Right lobe of liver (tissue), 6 donors: Measurements from ENCODE around the gene ADAM23. TPM values are rescaled to one million over a fixed set of nuclear protein-coding genes. Genes with fewer than 3 reads are reported as not detected.
A peak's percentile ranks its signal among the peaks of the same experiment; 100 is the strongest.

Experiments used
- ATAC-seq, 4 donors: fragments of 200-7000 bp; cut with Tn5 transposase; one replicate each; pipeline ENCODE4 v1.9.1; 2020; ENCODE audit warnings: mild to moderate bottlenecking in 4 of 4, moderate library complexity in 4 of 4
- DNase-seq, 3 donors: peaks; one replicate each; pipeline ENCODE4 v3.0.0-alpha.2; 2020
- H3K27ac ChIP-seq, 3 donors: fragments of 200-600 bp; one replicate each; pipeline ENCODE4 v1.8.0; 2022
- H3K27me3 ChIP-seq, 2 donors: fragments of 200-600 bp; one replicate each; pipeline ENCODE4 v1.8.0; 2022
- H3K36me3 ChIP-seq, 4 donors: fragments of 200-600 bp; sonication (generic) in 1 of 4; one replicate each; pipeline versions ENCODE4 v1.5.1 to v1.8.0; 2017 to 2022; ENCODE audit warnings: control low read depth in 1 of 4
- H3K4me1 ChIP-seq, 4 donors: fragments of 200-600 bp; sonication (generic) in 1 of 4; one replicate each; pipeline versions ENCODE4 v1.5.1 to v1.8.0; 2017 to 2022; ENCODE audit warnings: control low read depth in 1 of 4
- H3K4me3 ChIP-seq, 3 donors: fragments of 200-600 bp; one replicate each; pipeline ENCODE4 v1.8.0; 2022
- H3K9me3 ChIP-seq, 4 donors: fragments of 200-600 bp; sonication (generic) in 1 of 4; one replicate each; pipeline versions ENCODE4 v1.5.1 to v1.8.0; 2017 to 2022; ENCODE audit warnings: control low read depth in 1 of 4
- CTCF ChIP-seq, 4 donors: fragments of 200-600 bp in 3 of 4; fragments of 450-650 bp in 1 of 4; IDR thresholded peaks; one replicate each; pipeline versions ENCODE4 v1.5.1 to v1.8.0; 2016 to 2022; ENCODE audit warnings: antibody characterized with exemption in 4 of 4, mild to moderate bottlenecking in 2 of 4
- POLR2A ChIP-seq: fragments of 450-650 bp; IDR thresholded peaks from one replicate; pipeline ENCODE4 v1.6.1; 2017; ENCODE audit warnings: antibody characterized with exemption, mild to moderate bottlenecking
- WGBS: methylation state at CpG from one replicate; pipeline ENCODE4 v1.1.6; 2018; ENCODE audit warnings: low coverage, low lambda C conversion rate; ENCODE audit not compliant: insufficient coverage; ENCODE audit errors: missing lambda C conversion rate; 5-methylcytosine and 5-hydroxymethylcytosine counted together
- intact Hi-C, 2 donors: fragments of 100-400 bp; cut with DNase I; formaldehyde crosslinking; loops; one replicate each; pipeline versions ENCODE4 v1.11.2 to v1.14.1; 2022
- total RNA-seq, 6 experiments: library from RNA; depleted of rRNA in 2 of 6; stranded (reverse); fragments of >200 nt in 2 of 6; fragmentation: NEBNext Ultra II Directional in 3 of 6; extraction: Animal tissue kit (Norgen Biotek cat#: 25700) in 3 of 6; gene quantifications; one replicate each; pipeline versions ENCODE4 v1.1.0 to v1.2.4, GENCODE V29; 2016 to 2023
- donor health status: DM: no; HTN: yes; CAD: no.
- donor health status: DM: no; HTN: no; CAD: no.
- donor health status: DM: no; HTN: no; CAD: no.
- donor health status: DM: no; HTN: yes; CAD: no.
- donor health status: DM: no; HTN: yes; CAD: no.

ADAM23 gene
- total RNA-seq, 6 experiments from 2014 or later = under 0.01 to 0.26 (median 0.09) TPM; not detected in 2

GRCh38 chr2:206642075-206643025 lies 199.0 kb downstream of the ADAM23 start, which contains the start of gene FAM237A:
Gene FAM237A (plus strand): TSS chr2:206642487. CDS start chr2:206644237, 1,750 bp downstream.
- TF ChIP-seq CTCF (IDR thresholded peaks at IDR 0.05) (no peak), POLR2A (no peak)
- DNase-seq (peak in 2 of 3 donors; percentile 47 to 53), ATAC-seq (peak in 3 of 4 donors; percentile 46 to 68 (median 67))
- Histone ChIP-seq H3K4me3 (no peak within 1 kb of the TSS), H3K9me3 (no peaks in the 10 kb centered on the region), H3K27ac (no peak within 1 kb of the TSS), H3K4me1 (no peaks in the 10 kb centered on the region), H3K27me3 (no peaks in the 10 kb centered on the region), H3K36me3 (no peaks in the 10 kb centered on the region)
- 7% methylated on average over 22 of the region's 56 CpGs for WGBS
- intact Hi-C loops = no loop called here

DNA sequence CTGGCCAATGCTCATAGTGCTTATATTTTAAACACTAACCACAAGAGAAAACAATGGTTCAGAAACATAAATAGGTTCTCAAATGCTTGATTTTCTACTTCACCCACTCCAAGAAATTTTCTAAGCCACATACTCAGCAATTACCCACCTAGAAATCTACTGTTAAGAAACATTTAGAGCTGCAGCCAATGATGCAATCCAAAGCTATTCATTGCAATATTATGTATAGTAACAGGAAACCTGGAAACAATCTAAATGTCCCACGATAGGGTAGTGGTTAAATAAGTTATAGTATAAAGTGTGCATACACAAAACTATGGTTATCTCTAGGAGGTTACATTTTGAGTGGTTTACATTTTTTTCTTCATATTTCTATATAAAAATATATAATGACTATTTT lies 204.7 kb downstream of the ADAM23 start:
- Histone ChIP-seq H3K9me3 (no peaks in the 10 kb centered on the region), H3K4me3 (no peak overlapping the region), H3K27me3 (no peaks in the 10 kb centered on the region), H3K4me1 (no peaks in the 10 kb centered on the region), H3K36me3 (no peaks in the 10 kb centered on the region), H3K27ac (no peak overlapping the region)
- DNase-seq = no peak
- intact Hi-C loops = no loop called here
- TF ChIP-seq POLR2A = no peak
- TF ChIP-seq CTCF (IDR thresholded peaks at IDR 0.05) = no peak
- no peak for ATAC-seq
- WGBS = 54% methylated on average over 1 of the region's 1 CpG

DNA sequence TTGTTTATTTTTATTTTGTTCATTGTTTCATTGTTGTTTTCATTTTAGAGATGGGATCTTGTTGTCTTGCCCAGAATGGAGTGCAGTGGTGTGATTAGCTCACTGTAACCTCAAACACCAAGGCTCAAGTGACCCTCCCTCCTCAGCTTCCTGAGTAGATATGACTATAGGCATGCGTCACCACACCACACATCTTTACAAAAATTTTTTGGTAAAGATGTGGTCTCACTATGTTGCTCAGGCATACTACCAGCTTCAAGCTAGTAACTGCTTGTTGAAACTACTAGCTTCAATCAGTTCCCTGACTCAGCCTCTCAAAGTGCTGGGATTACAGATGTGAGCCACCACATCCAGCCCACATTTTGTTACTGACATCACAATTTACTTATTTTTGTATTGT lies 213.8 kb downstream of the ADAM23 start:
- H3K27ac ChIP-seq = no peak overlapping the region
- no peaks in the 10 kb centered on the region for H3K9me3 ChIP-seq
- no peaks in the 10 kb centered on the region for H3K4me1 ChIP-seq
- no peak overlapping the region for H3K4me3 ChIP-seq
- DNase-seq (no peak), ATAC-seq (no peak)
- no peaks in the 10 kb centered on the region for H3K27me3 ChIP-seq
- H3K36me3 ChIP-seq = no peaks in the 10 kb centered on the region
- intact Hi-C loops = no loop called here
- no peak for TF ChIP-seq POLR2A
- TF ChIP-seq CTCF (IDR thresholded peaks at IDR 0.05) = no peak
- 78% methylated on average over 1 of the region's 1 CpG for WGBS

DNA sequence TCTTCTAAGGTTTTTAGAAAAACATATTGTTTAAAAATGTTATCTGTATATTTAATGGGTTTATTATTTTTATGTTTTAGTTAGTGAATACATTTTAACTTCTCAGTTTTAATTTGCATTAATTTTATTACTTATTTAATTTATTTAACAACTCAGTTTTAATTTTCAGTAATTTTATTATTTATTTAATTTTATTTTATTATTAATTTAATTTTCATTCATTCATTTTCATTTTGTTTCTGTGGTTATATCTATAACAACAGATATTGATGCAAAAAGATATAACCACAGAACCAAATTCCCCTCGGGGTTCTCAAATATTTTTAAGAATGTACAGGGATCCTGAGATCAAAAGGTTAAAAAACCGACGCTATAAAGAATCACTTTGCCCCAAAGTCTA lies 221.9 kb downstream of the ADAM23 start:
- DNase-seq = no peak
- H3K9me3 ChIP-seq = no peaks in the 10 kb centered on the region
- H3K4me3 ChIP-seq = no peak overlapping the region
- ATAC-seq = no peak
- intact Hi-C loops = no loop called here
- WGBS = 52% methylated on average over 3 of the region's 3 CpGs
- TF ChIP-seq CTCF (IDR thresholded peaks at IDR 0.05) (no peak), POLR2A (no peak)
- no peaks in the 10 kb centered on the region for H3K36me3 ChIP-seq
- H3K27me3 ChIP-seq = no peaks in the 10 kb centered on the region
- no peaks in the 10 kb centered on the region for H3K4me1 ChIP-seq
- H3K27ac ChIP-seq = no peak overlapping the region

Other genes starting within 250 kb of the ADAM23 start
- gene ZDBF2, start 168.9 kb upstream of the ADAM23 start, total RNA-seq = 1 to 10 TPM; 2.9 to 6.4 (median 4.3) TPM
- gene FAM237A, start 199.0 kb downstream of the ADAM23 start, total RNA-seq = not detected